HG03097 (cell line): ENCODE results near the gene MEX3D.
A peak's percentile ranks its signal among the peaks of the same experiment; 100 is the strongest.

Source experiments
- ATAC-seq: cut with Tn5 transposase; IDR thresholded peaks from one replicate; pipeline ENCODE4 v1.9.1; 2021; ENCODE audit not compliant: unreplicated experiment, low FRiP score

MEX3D gene

DNA sequence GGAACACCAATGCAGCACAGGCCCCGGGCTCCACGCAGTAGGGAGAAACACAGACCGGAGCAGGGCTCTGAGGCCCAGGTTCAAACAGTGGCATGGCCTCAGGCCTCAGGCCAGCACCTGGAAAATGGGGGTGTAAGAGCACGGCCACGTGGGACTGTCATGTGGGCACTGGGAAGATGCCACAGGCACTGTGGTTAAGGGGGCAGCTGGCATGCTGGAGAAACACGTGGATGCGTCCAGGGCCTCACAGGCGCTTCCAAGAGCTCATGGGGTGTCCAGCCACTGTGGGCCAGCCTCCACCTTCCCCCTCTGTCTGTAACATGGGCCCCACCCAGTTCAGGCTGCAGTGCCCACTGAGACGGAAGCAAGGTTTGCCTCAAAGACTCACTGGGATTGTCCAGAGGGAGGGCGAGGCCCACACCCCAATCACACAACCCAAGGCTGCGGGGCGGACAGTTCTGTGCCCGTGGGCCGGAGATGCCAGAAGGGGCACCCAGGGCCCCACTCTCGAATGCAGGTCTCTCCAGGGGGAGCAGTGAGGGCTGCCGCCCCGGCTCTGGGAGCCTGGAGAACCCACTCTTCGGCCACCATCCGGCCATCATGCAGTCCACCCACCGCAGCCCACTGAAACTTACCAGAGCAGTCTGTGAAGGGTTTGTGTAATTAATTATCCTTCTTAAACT is 30.8 kb upstream of the MEX3D start:
- no peak for ATAC-seq

DNA sequence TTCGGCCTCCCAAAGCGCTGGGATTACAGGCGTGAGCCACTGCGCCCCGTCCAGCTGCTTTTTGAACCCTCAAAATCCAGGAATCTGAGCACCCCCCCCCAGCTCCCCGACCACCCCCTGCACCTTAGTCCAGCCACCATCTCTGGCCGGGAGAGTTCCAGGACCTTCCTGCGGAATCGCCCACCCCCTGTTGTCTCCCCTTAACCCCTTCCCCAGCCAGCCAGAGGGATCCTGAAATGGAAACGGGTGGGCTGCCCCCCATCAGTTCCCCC is 25.3 kb upstream of the MEX3D start:
- ATAC-seq, result no peak

GRCh38 chr19:1592755-1593500 is 24.8 kb upstream of the MEX3D start, which contains the start of gene MBD3:
Gene MBD3 (minus strand): TSS chr19:1592865. CDS start chr19:1592631, 234 bp downstream.
- ATAC-seq, result peak; percentile 76

DNA sequence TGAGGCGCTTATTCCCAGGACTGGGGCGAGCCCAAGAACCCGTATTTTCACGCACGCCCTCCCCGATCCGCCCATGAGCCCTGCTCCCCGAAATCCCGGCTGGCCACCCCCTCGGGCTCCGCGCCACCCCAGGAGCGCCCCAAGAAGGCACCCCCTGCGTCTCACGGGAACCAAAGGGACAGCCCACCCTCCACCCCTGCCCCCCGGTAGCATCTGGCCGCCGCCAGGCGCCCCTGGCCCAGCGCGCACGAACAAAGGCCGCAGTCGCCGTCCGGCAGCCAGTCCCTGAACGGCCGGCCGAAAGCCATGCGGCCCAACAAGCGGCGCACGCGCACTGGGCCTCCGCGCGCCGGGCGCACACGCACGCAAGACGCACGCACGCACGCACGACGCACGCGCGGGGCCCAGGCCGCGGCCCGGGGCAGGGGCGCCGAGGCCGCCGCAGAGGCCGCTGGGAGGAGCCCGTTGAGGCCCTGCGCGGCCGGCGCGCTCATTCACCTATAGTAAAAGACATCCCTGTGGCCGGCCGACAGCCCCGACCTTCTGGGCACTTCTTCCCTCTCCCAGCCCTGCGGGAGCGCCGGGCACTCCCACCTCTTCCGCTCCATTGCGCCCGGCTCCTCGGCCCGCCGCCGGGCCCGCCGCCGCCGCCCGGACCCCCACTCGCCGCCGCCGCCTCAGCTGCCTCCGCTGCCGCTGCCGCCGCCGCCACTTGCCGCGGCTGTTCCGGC is 24.1 kb upstream of the MEX3D start:
- peak; percentile 49 for ATAC-seq

- ATAC-seq, result no peak
These were observed 23.4 kb upstream of the MEX3D start for GRCh38 chr19:1591421-1592023.

DNA sequence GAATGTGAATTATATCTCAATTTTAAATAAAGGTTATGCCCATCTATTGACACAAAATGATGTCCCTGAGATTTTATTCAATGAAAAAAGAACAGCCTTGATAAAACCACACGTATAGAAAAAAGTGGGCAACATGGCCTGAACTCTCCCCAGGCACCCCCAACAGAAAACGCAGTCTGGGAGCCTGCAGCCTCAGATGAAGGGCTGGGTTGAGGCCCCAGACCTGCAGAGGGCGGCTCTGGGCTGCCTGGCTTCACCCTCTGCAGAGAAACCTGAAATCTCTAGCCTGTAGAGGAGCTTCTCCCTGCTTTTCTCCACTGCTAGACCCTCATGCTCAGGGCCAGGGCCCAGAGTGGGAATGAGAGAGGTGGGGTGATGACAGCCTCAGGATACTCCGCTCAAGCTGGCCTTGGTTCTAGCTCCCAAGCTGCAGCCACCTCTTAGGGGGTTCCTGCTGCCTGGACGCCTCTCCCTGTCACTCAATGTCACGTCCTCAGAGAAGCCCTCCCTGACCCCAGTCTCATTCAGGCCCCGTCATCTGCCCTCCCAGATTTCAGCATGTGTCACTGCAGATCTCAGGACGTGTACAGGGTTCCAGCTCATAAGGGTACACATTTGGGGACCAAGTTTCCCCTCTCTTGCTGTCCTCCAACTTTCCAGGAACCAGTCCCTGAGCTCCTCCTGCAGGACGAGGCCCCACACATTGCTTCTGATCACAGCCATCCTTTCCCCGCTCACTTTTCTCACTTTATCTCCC is 22.7 kb upstream of the MEX3D start:
- ATAC-seq, result no peak

- ATAC-seq, result no peak
These were observed 19.7 kb upstream of the MEX3D start for GRCh38 chr19:1587872-1588271.

- ATAC-seq, result no peak
These were observed 17.1 kb upstream of the MEX3D start for GRCh38 chr19:1585243-1585580.

- ATAC-seq, result no peak
These were observed 16.5 kb upstream of the MEX3D start for GRCh38 chr19:1584500-1585242.

GRCh38 chr19:1582201-1582600 is 14.1 kb upstream of the MEX3D start:
- ATAC-seq, result no peak

DNA sequence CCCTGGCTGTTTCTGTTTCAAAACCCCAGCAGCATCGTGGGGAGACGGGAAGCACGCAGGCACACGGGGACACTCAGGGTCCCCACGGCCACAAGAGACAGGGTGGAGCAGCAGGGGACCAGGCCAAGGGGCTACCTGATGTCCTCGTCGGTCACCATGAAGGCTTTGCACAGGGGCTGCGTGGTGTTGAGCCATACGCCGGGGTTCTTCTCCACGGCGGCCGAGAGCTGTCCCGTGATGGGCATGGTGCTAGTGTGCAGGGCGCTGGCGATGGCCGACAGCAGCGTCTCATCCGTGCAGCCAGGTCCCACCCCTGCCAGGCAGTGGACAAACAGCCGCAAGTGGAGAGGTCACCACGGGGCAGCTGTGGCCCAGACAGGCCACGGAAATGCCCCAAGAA is 12.8 kb upstream of the MEX3D start:
- no peak for ATAC-seq

- ATAC-seq, result no peak
These were observed 12.3 kb upstream of the MEX3D start for GRCh38 chr19:1580382-1580781.

GRCh38 chr19:1579222-1579621 is 11.1 kb upstream of the MEX3D start:
- ATAC-seq, result no peak

- no peak for ATAC-seq
These were observed 9.9 kb upstream of the MEX3D start for GRCh38 chr19:1577929-1578618.

- ATAC-seq, result no peak
These were observed 9.2 kb upstream of the MEX3D start for GRCh38 chr19:1577090-1577928.

DNA sequence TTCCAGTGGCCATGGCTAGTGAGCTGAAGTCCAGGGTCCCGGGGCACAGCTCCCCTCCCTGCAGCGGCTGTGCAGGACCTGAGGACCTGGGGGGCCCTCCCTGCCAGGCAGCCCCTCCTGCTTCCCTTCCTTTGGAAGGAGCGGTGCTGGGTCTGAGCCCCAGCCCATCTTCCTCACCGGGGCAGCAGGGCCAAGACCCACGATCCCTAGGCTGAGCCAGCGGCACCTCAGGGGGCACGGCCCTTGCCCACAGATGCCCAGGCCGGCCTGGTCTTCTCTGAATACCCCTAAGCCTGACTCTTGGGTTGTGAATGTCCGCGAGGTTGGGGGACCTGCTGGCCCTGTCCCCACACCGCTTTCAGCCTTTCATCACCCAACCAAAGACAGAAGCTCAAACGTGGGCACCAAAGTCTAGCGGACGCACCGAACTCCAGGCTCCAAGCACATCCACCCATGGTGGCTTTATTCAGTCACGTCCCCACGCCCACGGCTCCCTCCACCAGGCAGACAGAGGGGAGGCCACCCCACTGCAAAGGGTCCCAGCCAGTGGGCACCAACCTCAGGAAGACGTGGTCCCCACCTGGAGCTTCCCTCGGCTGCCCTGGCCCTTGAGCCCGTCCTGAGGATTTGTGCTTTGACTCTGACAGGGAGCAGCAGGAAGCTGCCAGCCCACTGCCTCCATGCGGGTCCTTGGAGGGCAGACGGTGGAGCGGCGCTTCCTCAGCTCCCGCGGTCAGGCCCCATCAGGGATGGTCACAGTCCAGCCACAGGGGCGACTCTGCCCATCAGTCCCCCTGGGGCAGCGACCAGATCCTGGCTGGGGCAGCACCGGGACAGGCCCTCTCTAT is 8.3 kb upstream of the MEX3D start:
- ATAC-seq, result no peak

DNA sequence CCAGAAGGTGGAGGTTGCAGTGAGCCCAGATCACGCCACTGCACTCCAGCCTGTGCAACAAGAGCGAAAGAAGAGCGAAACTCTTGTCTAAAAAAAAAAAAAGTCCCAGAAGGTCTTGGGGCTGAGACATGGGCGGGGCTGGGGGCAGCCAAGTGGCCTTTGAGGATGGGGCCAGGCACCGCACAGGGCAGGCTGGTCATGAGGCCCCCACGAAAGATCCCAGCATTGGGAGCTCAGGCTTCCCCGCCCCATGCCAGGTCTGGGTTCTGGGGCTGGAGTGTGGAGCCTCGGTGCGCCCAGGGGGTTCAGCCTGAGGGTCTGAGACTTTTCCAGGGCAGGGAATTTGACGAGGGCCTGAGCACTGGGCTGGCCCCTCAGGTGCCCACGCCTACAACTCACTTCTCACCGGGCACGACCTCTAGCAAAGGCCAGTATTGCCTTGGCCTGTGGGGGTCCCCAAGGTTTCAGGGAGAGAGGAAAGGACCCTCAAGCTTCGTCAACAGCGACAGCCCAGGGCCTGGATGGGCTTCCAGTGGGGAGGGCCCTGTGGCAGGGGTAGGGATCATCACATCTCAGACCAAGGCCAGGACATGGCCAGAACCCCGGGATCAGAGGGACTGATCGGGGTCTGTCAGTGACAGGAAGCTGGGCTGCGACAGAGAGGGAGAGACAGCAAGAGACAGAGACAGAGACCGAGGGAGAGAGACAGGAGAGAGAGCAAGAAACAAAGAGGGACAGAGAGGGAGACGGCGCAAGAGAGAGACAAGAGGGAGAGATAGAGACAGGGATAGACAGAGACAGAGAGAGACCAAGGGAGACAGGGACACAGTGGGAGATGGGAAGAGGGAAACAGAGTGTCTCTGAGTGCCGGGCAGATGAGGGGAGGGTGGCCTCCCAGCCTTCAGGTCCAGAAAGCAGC is 7.5 kb upstream of the MEX3D start:
- ATAC-seq, result no peak
